Heart left ventricle (tissue), 16 donors: ENCODE measurements around the gene NPR3. TPM values are rescaled to one million over a fixed set of nuclear protein-coding genes. Genes with fewer than 3 reads are reported as not detected.

Experiments used
- ATAC-seq, 4 donors: fragments of 200-7000 bp; cut with Tn5 transposase; one replicate each; pipeline ENCODE4 v1.9.1; 2020 to 2022; ENCODE audit warnings: moderate library complexity in 4 of 4, mild to moderate bottlenecking in 3 of 4, moderate number of reproducible peaks in 1 of 4
- DNase-seq, 5 donors: peaks; one replicate each; pipeline ENCODE4 v3.0.0-alpha.2; 2020
- H3K27ac ChIP-seq, 12 donors: fragments of 200-600 bp; sonication (generic) in 4 of 12; one replicate each; pipeline versions ENCODE4 v1.5.0 to v1.8.0; 2016 to 2022; ENCODE audit warnings: mild to moderate bottlenecking in 2 of 12
- H3K27me3 ChIP-seq, 9 donors: fragments of 200-600 bp; sonication (generic) in 2 of 9; one replicate each; pipeline versions ENCODE4 v1.5.1 to v1.8.0; 2016 to 2022; ENCODE audit warnings: mild to moderate bottlenecking in 3 of 9
- H3K36me3 ChIP-seq, 9 donors: fragments of 200-600 bp; sonication (generic) in 2 of 9; one replicate each; pipeline versions ENCODE4 v1.5.0 to v1.8.0; 2018 to 2022; ENCODE audit warnings: mild to moderate bottlenecking in 2 of 9
- H3K4me1 ChIP-seq, 12 donors: fragments of 200-600 bp; sonication (generic) in 4 of 12; one replicate each; pipeline versions ENCODE4 v1.5.0 to v1.8.0; 2016 to 2022; ENCODE audit warnings: mild to moderate bottlenecking in 3 of 12
- H3K4me3 ChIP-seq, 12 donors: fragments of 200-600 bp; sonication (generic) in 4 of 12; one replicate each; pipeline versions ENCODE4 v1.5.0 to v1.8.0; 2017 to 2022; ENCODE audit warnings: mild to moderate bottlenecking in 9 of 12, moderate library complexity in 4 of 12
- H3K9me3 ChIP-seq, 12 donors: fragments of 200-600 bp; sonication (generic) in 4 of 12; one replicate each; pipeline versions ENCODE4 v1.5.0 to v1.8.0; 2016 to 2022; ENCODE audit warnings: mild to moderate bottlenecking in 1 of 12
- POLR2A ChIP-seq, 2 donors: fragments of 450-650 bp; IDR thresholded peaks; one replicate each; pipeline ENCODE4 v1.6.1; 2017; ENCODE audit warnings: antibody characterized with exemption in 2 of 2, mild to moderate bottlenecking in 2 of 2, moderate library complexity in 2 of 2
- WGBS, 4 donors: extraction: QIAGEN DNeasy Blood & Tissue Kit in 2 of 4; methylation state at CpG; one replicate each; pipeline versions ENCODE4 v1.1.5 to v1.1.7; 2013 to 2018; 5-methylcytosine and 5-hydroxymethylcytosine counted together
- intact Hi-C, 10 donors: fragments of 100-400 bp; cut with DNase I; formaldehyde crosslinking; loops; one replicate each; pipeline versions ENCODE4 v1.11.1 to v1.14.2; 2022
- polyA plus RNA-seq, 2 donors: library from polyadenylated mRNA; stranded (reverse); fragments of 200-250 nt; gene quantifications; one replicate each; pipeline ENCODE4 v1.2.3, GENCODE V29; 2013
- total RNA-seq, 9 donors: library from RNA; depleted of rRNA in 2 of 9; stranded (reverse); fragments of >200 nt in 2 of 9; fragmentation: NEBNext Ultra II Directional in 3 of 9; extraction: Animal tissue kit (Norgen Biotek cat#: 25700) in 3 of 9; gene quantifications; one replicate each; pipeline versions ENCODE4 v1.1.0 to v1.2.4, GENCODE V29; 2016 to 2023
- TF ChIP-seq, protein P1 (sequence below), 12 donors: fragments of 200-600 bp; sonication (generic) in 4 of 12; IDR thresholded peaks; one replicate each; pipeline versions ENCODE4 v1.5.0 to v1.8.0; 2018 to 2022; ENCODE audit warnings: antibody characterized with exemption in 12 of 12, mild to moderate bottlenecking in 5 of 12
- donor health status: ischemic (EF 13 %, LVEDD 7.1; RV severe dilation, severe dysfunction).
- donor health status: healthy with polysubstance abuse.
- donor health status: DM: no; HTN: yes; CAD: no.
- donor health status: DM: no; HTN: no; CAD: no.
- donor health status: ischemic (EF 25% LVEDD 6.9; RV normal size, moderate dysfunction).
- donor health status: ischemic (EF 25% LVEDD 5.7; RV mildly dilated, moderate dysfunction).
- donor health status: healthy.
- donor health status: DM: yes; HTN: yes; CAD: no.
- donor health status: ischemic (EF 35%, LVEDD 5.7; RV mildly dilated, moderate dysfunction).
- donor health status: nonischemic (EF 11% LVEDD 7.7; RV severe dilation, severe dysfunction).
- donor health status: DM: yes; HTN: yes; CAD: no.
- donor health status: PGD.
- donor health status: ischemic (EF 29% LVEDD 5.4; RV normal size, mild dysfunction).
- donor health status: nonischemic (EF 23%, LVEDD 6.1; RV moderate dilation, normal function).

NPR3 gene
- total and polyA plus RNA-seq, 11 donors = 8.8 to 127 (median 32.7) TPM

DNA sequence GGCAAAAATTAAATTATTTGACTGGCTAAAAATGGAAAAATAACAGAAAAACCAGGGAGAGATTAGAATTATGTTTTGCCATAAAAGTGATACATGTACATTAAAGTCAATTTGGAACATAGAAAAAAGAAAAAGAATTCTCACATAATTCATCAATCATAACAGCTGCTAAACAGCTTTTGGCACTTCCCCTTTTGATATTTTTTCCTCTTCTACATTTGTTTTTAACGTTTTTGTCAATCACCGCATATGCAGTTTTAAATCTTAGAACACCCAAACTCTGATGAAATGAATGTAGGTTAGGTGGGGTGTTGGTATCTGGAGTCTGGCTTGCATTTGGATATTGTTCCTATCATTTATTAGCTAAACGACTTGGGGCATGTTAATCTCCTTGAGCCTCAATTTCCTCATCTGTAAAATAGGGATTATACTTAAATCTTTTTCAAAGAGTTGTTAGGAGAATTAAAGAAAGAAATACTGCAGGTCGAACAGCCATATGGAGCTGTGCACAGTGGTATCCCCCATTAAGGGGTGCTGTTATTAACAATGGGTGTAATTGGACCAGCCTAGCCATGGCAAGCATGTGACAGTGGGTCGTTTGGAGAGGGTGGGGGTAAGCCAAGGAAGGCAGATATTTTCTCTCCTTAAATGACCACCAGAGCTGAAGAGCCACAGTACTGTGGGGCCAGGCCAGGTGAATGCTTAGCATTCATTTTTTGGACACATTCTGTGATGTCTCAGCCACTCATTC lies 22.6 kb downstream of the NPR3 start:
- no peak overlapping the region for H3K27ac ChIP-seq
- ATAC-seq = peak in 1 of 4 donors; percentile 38
- H3K27me3 ChIP-seq = no peaks in the 10 kb centered on the region
- DNase-seq = no peak
- intact Hi-C loops = no loop called here
- H3K9me3 ChIP-seq = no peaks in the 10 kb centered on the region
- peaks cover 0 to 11% (median 0%) of the 10 kb centered on the region in 9 donors for H3K36me3 ChIP-seq
- peaks cover 0 to 29% (median 1%) of the 10 kb centered on the region in 12 donors for H3K4me1 ChIP-seq
- 67 to 70% (median 69%) methylated on average over 5 of the region's 5 CpGs for WGBS, 4 donors
- no peak overlapping the region for H3K4me3 ChIP-seq
- TF ChIP-seq POLR2A (IDR thresholded peaks at IDR 0.05) = no peak
- TF ChIP-seq, protein P1, sequence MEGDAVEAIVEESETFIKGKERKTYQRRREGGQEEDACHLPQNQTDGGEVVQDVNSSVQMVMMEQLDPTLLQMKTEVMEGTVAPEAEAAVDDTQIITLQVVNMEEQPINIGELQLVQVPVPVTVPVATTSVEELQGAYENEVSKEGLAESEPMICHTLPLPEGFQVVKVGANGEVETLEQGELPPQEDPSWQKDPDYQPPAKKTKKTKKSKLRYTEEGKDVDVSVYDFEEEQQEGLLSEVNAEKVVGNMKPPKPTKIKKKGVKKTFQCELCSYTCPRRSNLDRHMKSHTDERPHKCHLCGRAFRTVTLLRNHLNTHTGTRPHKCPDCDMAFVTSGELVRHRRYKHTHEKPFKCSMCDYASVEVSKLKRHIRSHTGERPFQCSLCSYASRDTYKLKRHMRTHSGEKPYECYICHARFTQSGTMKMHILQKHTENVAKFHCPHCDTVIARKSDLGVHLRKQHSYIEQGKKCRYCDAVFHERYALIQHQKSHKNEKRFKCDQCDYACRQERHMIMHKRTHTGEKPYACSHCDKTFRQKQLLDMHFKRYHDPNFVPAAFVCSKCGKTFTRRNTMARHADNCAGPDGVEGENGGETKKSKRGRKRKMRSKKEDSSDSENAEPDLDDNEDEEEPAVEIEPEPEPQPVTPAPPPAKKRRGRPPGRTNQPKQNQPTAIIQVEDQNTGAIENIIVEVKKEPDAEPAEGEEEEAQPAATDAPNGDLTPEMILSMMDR (IDR thresholded peaks at IDR 0.05) = no peak

DNA sequence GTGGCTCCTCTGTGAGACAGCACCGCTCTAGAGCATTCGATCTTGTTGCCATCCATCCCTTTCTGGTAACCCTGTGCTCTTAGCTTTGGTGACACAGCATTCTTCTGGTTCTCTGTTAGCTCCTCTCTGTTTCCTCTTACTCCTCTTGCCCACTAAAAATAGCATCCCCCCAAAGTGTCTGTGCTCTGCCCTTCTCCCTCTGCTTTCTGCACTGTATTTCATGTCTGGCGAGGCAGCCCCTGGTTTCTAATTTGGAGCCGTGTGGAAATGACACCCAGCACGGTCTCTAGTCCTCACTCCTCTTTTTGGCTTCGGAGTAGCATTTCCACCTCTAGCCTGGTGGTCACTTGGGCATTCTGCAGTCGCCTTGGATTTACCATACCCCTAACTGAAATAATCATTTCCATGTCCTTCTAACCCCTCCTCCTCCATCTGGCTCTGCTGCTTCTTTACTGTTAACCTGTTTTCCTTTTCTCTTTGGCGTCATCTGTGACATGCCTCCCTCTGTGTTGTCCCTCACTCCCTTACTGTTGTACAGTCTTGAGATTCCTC lies 23.8 kb downstream of the NPR3 start:
- TF ChIP-seq, protein P1 (IDR thresholded peaks at IDR 0.05) = no peak
- TF ChIP-seq POLR2A (IDR thresholded peaks at IDR 0.05) = no peak
- peak in 3 of 4 donors; percentile 34 to 49 (median 43) for ATAC-seq

DNA sequence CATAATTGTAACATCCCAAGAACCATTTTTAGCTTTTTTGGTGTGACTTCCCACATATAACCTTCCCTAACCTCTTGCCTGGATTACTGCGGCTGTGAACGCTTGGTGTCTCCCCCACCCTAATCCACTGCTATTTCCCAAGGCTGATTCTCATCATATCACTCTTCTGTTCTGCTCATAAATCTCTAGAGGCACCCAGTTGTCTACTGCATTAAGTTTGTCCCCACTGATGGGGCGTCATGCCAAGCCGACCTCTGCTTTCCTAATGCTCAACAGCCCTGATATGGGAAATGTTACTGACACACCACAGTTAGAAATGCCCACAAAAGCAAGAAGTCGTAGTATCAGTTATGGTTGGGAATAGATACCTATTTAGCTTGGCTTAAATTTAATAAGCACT lies 24.4 kb downstream of the NPR3 start:
- no peak for TF ChIP-seq POLR2A (IDR thresholded peaks at IDR 0.05)
- TF ChIP-seq, protein P1 (IDR thresholded peaks at IDR 0.05) = no peak
- Histone ChIP-seq H3K9me3 (no peaks in the 10 kb centered on the region), H3K27me3 (no peaks in the 10 kb centered on the region), H3K4me1 (peaks cover 0 to 29% (median 1%) of the 10 kb centered on the region in 12 donors), H3K4me3 (no peak overlapping the region), H3K27ac (peak overlapping the region in 2 of 12 donors; percentile 15 to 35), H3K36me3 (peaks cover 0 to 25% (median 0%) of the 10 kb centered on the region in 9 donors)
- intact Hi-C loops = no loop called here
- ATAC-seq = peak in 1 of 4 donors; percentile 30
- 64 to 79% (median 68%) methylated on average over 5 of the region's 5 CpGs for WGBS, 4 donors
- no peak for DNase-seq

More for the DNA sequence above, 23.8 kb downstream of the NPR3 start:
- Histone ChIP-seq H3K36me3 (peaks cover 0 to 20% (median 0%) of the 10 kb centered on the region in 9 donors), H3K4me3 (no peak overlapping the region), H3K27me3 (no peaks in the 10 kb centered on the region), H3K4me1 (peaks cover 0 to 29% (median 1%) of the 10 kb centered on the region in 12 donors), H3K27ac (peak overlapping the region in 2 of 12 donors; percentile 1 to 35), H3K9me3 (no peaks in the 10 kb centered on the region)
- intact Hi-C loops = no loop called here
- no peak for DNase-seq
- WGBS, 4 donors = 62 to 71% (median 65%) methylated on average over 8 of the region's 8 CpGs

DNA sequence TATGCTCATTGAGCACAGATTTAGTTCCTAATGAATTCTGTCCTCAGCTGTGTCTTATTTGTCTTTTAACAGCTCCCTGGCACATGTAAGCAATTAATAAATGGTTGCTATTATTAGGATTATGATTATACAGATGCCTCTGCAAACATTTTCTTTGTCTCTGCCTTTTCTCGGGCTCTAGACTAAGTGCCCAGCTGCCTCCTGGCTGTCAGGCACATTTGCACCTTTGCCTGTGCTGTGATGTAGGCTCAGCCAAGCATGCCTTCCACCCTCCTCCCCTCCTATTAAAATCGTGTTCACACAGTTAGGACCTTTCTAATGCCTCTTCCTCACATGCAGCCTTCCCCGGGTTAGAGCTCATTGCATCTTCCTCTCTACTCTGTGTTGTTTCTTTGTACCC lies 25.7 kb downstream of the NPR3 start:
- H3K9me3 ChIP-seq = no peaks in the 10 kb centered on the region
- H3K27ac ChIP-seq = peak overlapping the region in 2 of 12 donors; percentile 8 to 43
- no peaks in the 10 kb centered on the region for H3K27me3 ChIP-seq
- 46 to 59% (median 56%) methylated on average over 3 of the region's 3 CpGs for WGBS, 4 donors
- H3K4me1 ChIP-seq = peaks cover 0 to 29% (median 1%) of the 10 kb centered on the region in 12 donors
- no peak overlapping the region for H3K4me3 ChIP-seq
- no peak for DNase-seq
- peaks cover 0 to 37% (median 4%) of the 10 kb centered on the region in 9 donors for H3K36me3 ChIP-seq
- intact Hi-C loops = no loop called here
- TF ChIP-seq POLR2A (IDR thresholded peaks at IDR 0.05) = no peak
- TF ChIP-seq, protein P1 (IDR thresholded peaks at IDR 0.05) = no peak
- peak in 2 of 4 donors; percentile 37 to 45 for ATAC-seq
